ENCODE measurements around the gene DGKI.

DGKI gene

GRCh38 chr7:137354396-137354795, 492.4 kb downstream of the DGKI start:
- TF ChIP-seq CTBP1 (IDR thresholded peaks at IDR 0.05; ENCODE audit: borderline replicate concordance) (no peak), SUZ12 (IDR thresholded peaks at IDR 0.05) (no peak), TARDBP (IDR thresholded peaks at IDR 0.05) (no peak), HDGF (IDR thresholded peaks at IDR 0.05; ENCODE audit: borderline replicate concordance) (no peak), L3MBTL2 (conservative IDR thresholded peaks at IDR 0.05) (no peak), PKNOX1 (IDR thresholded peaks at IDR 0.05) (no peak), ARNT (IDR thresholded peaks at IDR 0.05) (no peak), FOXM1 (IDR thresholded peaks at IDR 0.05; ENCODE audit: borderline replicate concordance) (no peak), LEF1 (IDR thresholded peaks at IDR 0.05; ENCODE audit: borderline replicate concordance) (no peak), SP1 (IDR thresholded peaks at IDR 0.05) (no peak), FOXK2 (IDR thresholded peaks at IDR 0.05) (no peak), ZNF384 (IDR thresholded peaks at IDR 0.05) (no peak), NFRKB (IDR thresholded peaks at IDR 0.05) (no peak), FOXA1 (IDR thresholded peaks at IDR 0.05) (no peak), ELF4 (IDR thresholded peaks at IDR 0.05) (no peak), BHLHE40 (IDR thresholded peaks at IDR 0.05; ENCODE audit: borderline replicate concordance) (no peak)
- ChIA-PET POLR2A (no interaction called here), CTCF (no interaction called here)
- DNase-seq (ENCODE audit: extremely low spot score) = no peak

- TF ChIP-seq SP1 (IDR thresholded peaks at IDR 0.05) = no peak
- TF ChIP-seq FOXA1 (IDR thresholded peaks at IDR 0.05) = no peak
- no peak for TF ChIP-seq PKNOX1 (IDR thresholded peaks at IDR 0.05)
- no peak for TF ChIP-seq CTBP1 (IDR thresholded peaks at IDR 0.05; ENCODE audit: borderline replicate concordance)
- no peak for TF ChIP-seq SUZ12 (IDR thresholded peaks at IDR 0.05)
- no peak for TF ChIP-seq BHLHE40 (IDR thresholded peaks at IDR 0.05; ENCODE audit: borderline replicate concordance)
- TF ChIP-seq L3MBTL2 (conservative IDR thresholded peaks at IDR 0.05) = no peak
- TF ChIP-seq FOXM1 (IDR thresholded peaks at IDR 0.05; ENCODE audit: borderline replicate concordance) = no peak
- TF ChIP-seq FOXK2 (IDR thresholded peaks at IDR 0.05) = no peak
- no peak for TF ChIP-seq TARDBP (IDR thresholded peaks at IDR 0.05)
- no peak for TF ChIP-seq ZNF384 (IDR thresholded peaks at IDR 0.05)
- no peak for TF ChIP-seq ARNT (IDR thresholded peaks at IDR 0.05)
- no peak for TF ChIP-seq ELF4 (IDR thresholded peaks at IDR 0.05)
- no peak for TF ChIP-seq HDGF (IDR thresholded peaks at IDR 0.05; ENCODE audit: borderline replicate concordance)
- no peak for TF ChIP-seq NFRKB (IDR thresholded peaks at IDR 0.05)
- no peak for TF ChIP-seq LEF1 (IDR thresholded peaks at IDR 0.05; ENCODE audit: borderline replicate concordance)
- CTCF ChIA-PET = no interaction called here
- no peak for DNase-seq (ENCODE audit: extremely low spot score)
- POLR2A ChIA-PET = no interaction called here
Observed at GRCh38 chr7:137351941-137352340, 494.8 kb downstream of the DGKI start.

GRCh38 chr7:137345799-137346449, 500.9 kb downstream of the DGKI start:
- ChIA-PET CTCF (no interaction called here), POLR2A (no interaction called here)
- DNase-seq (ENCODE audit: extremely low spot score) = no peak
- TF ChIP-seq BHLHE40 (IDR thresholded peaks at IDR 0.05; ENCODE audit: borderline replicate concordance) (no peak), CTBP1 (IDR thresholded peaks at IDR 0.05; ENCODE audit: borderline replicate concordance) (no peak), ELF4 (IDR thresholded peaks at IDR 0.05) (no peak), SUZ12 (IDR thresholded peaks at IDR 0.05) (no peak), HDGF (IDR thresholded peaks at IDR 0.05; ENCODE audit: borderline replicate concordance) (no peak), TARDBP (IDR thresholded peaks at IDR 0.05) (no peak), FOXM1 (IDR thresholded peaks at IDR 0.05; ENCODE audit: borderline replicate concordance) (no peak), FOXA1 (IDR thresholded peaks at IDR 0.05) (no peak), FOXK2 (IDR thresholded peaks at IDR 0.05) (no peak)

- ChIA-PET POLR2A (no interaction called here), CTCF (no interaction called here)
- peak; percentile 22 for DNase-seq (ENCODE audit: extremely low spot score)
- TF ChIP-seq L3MBTL2 (conservative IDR thresholded peaks at IDR 0.05) (no peak), ELF4 (IDR thresholded peaks at IDR 0.05) (no peak), ZNF384 (IDR thresholded peaks at IDR 0.05) (no peak), FOXK2 (IDR thresholded peaks at IDR 0.05) (no peak), BHLHE40 (IDR thresholded peaks at IDR 0.05; ENCODE audit: borderline replicate concordance) (no peak), CTBP1 (IDR thresholded peaks at IDR 0.05; ENCODE audit: borderline replicate concordance) (no peak), SUZ12 (IDR thresholded peaks at IDR 0.05) (no peak), HDGF (IDR thresholded peaks at IDR 0.05; ENCODE audit: borderline replicate concordance) (no peak), PKNOX1 (IDR thresholded peaks at IDR 0.05) (no peak), NFRKB (IDR thresholded peaks at IDR 0.05) (no peak), ARNT (IDR thresholded peaks at IDR 0.05) (no peak), LEF1 (IDR thresholded peaks at IDR 0.05; ENCODE audit: borderline replicate concordance) (no peak)
Observed at GRCh38 chr7:137343281-137343841, 503.4 kb downstream of the DGKI start, which contains the start of gene PTN. PTN (minus strand) TSS chr7:137343733; CDS start chr7:137254973, 88,760 bp downstream.

- TF ChIP-seq ELF4 (IDR thresholded peaks at IDR 0.05) (no peak), FOXA1 (IDR thresholded peaks at IDR 0.05) (no peak), LEF1 (IDR thresholded peaks at IDR 0.05; ENCODE audit: borderline replicate concordance) (no peak), CTBP1 (IDR thresholded peaks at IDR 0.05; ENCODE audit: borderline replicate concordance) (no peak)
- DNase-seq (ENCODE audit: extremely low spot score) = no peak
- CTCF ChIA-PET = no interaction called here
- POLR2A ChIA-PET = no interaction called here
Observed at GRCh38 chr7:137342828-137343261, 503.9 kb downstream of the DGKI start.

- ChIA-PET POLR2A (no interaction called here), CTCF (no interaction called here)
- DNase-seq (ENCODE audit: extremely low spot score) = no peak
- TF ChIP-seq HDGF (IDR thresholded peaks at IDR 0.05; ENCODE audit: borderline replicate concordance) (no peak), SUZ12 (IDR thresholded peaks at IDR 0.05) (no peak), ARNT (IDR thresholded peaks at IDR 0.05) (no peak), SP1 (IDR thresholded peaks at IDR 0.05) (no peak), FOXA1 (IDR thresholded peaks at IDR 0.05) (no peak), L3MBTL2 (conservative IDR thresholded peaks at IDR 0.05) (no peak), BHLHE40 (IDR thresholded peaks at IDR 0.05; ENCODE audit: borderline replicate concordance) (no peak), CTBP1 (IDR thresholded peaks at IDR 0.05; ENCODE audit: borderline replicate concordance) (no peak), FOXK2 (IDR thresholded peaks at IDR 0.05) (no peak), LEF1 (IDR thresholded peaks at IDR 0.05; ENCODE audit: borderline replicate concordance) (no peak), FOXM1 (IDR thresholded peaks at IDR 0.05; ENCODE audit: borderline replicate concordance) (no peak), ELF4 (IDR thresholded peaks at IDR 0.05) (no peak), NFRKB (IDR thresholded peaks at IDR 0.05) (no peak)
Observed at GRCh38 chr7:137342265-137342664, 504.5 kb downstream of the DGKI start.
